Endodermal cell (in vitro differentiated cells): ENCODE data around the gene CLEC10A. TPM values are rescaled to one million over a fixed set of nuclear protein-coding genes. Genes with fewer than 3 reads are reported as not detected.

Source experiments
- DNase-seq: peaks from one replicate; pipeline ENCODE4 v3.0.0-alpha.2; 2017
- H3K27ac ChIP-seq: 2 replicates; pipeline ENCODE4 v1.5.1; 2013; ENCODE audit warnings: mild to moderate bottlenecking, low read depth, low read length, moderate library complexity
- H3K27me3 ChIP-seq: 2 replicates; pipeline ENCODE4 v1.6.1; 2013; ENCODE audit warnings: mild to moderate bottlenecking, low read length, moderate library complexity; ENCODE audit not compliant: insufficient read depth, control insufficient read depth, poor library complexity, severe bottlenecking
- H3K36me3 ChIP-seq: 2 replicates; pipeline ENCODE4 v1.7.0; 2013; ENCODE audit warnings: mild to moderate bottlenecking, low read length, moderate library complexity; ENCODE audit not compliant: control insufficient read depth, insufficient read depth
- H3K4me1 ChIP-seq: one replicate; pipeline ENCODE4 v1.7.0; 2013; ENCODE audit warnings: low read length; ENCODE audit not compliant: control insufficient read depth, insufficient read depth
- H3K4me3 ChIP-seq: 2 replicates; pipeline ENCODE4 v1.5.1; 2013; ENCODE audit warnings: mild to moderate bottlenecking, low read length, moderate library complexity
- H3K9ac ChIP-seq: 2 replicates; pipeline ENCODE4 v1.6.1; 2013; ENCODE audit warnings: mild to moderate bottlenecking, low read length, moderate library complexity; ENCODE audit not compliant: poor library complexity, severe bottlenecking; ENCODE audit errors: extremely low read depth
- H3K9me3 ChIP-seq: 2 replicates; pipeline ENCODE4 v1.6.1; 2013; ENCODE audit warnings: mild to moderate bottlenecking, low read length, moderate library complexity; ENCODE audit not compliant: control insufficient read depth
- H3K27ac Mint-ChIP-seq: 2 replicates; pipeline ENCODE4 v1.8.0; 2020; ENCODE audit warnings: mixed read lengths
- H3K27me3 Mint-ChIP-seq: 2 replicates; pipeline ENCODE4 v1.8.0; 2021; ENCODE audit warnings: mild to moderate bottlenecking, mixed read lengths; ENCODE audit not compliant: insufficient read depth
- H3K36me3 Mint-ChIP-seq: 2 replicates; pipeline ENCODE4 v1.8.0; 2020; ENCODE audit warnings: low read depth, mixed read lengths
- H3K4me1 Mint-ChIP-seq: 2 replicates; pipeline ENCODE4 v1.8.0; 2020; ENCODE audit warnings: mixed read lengths
- H3K4me3 Mint-ChIP-seq: 2 replicates; pipeline ENCODE4 v1.8.0; 2020; ENCODE audit warnings: mild to moderate bottlenecking, moderate library complexity, mixed read lengths
- H3K9me3 Mint-ChIP-seq: 2 replicates; pipeline ENCODE4 v1.8.0; 2020; ENCODE audit warnings: mild to moderate bottlenecking, mixed read lengths
- CTCF ChIP-seq: fragments of 200-600 bp; sonication (generic); conservative IDR thresholded peaks from 2 replicates; pipeline ENCODE4 v1.5.0; 2021; ENCODE audit warnings: antibody characterized with exemption, mild to moderate bottlenecking
- WGBS, 2 experiments: methylation state at CpG; one replicate each; pipeline versions ENCODE4 v1.1.5 to v1.1.7; 2013; ENCODE audit warnings: missing lambda C conversion rate in 2 of 2, mixed read lengths in 1 of 2; ENCODE audit not compliant: insufficient coverage in 1 of 2, insufficient read length in 1 of 2; 5-methylcytosine and 5-hydroxymethylcytosine counted together
- total RNA-seq, 2 donors: library from RNA; stranded (reverse); fragmentation: NEBNext Ultra II Directional in 1 of 2; extraction: Animal tissue kit (Norgen Biotek cat#: 25700) in 1 of 2; gene quantifications; 2 replicates in 1 of 2; 3 replicates in 1 of 2; pipeline ENCODE4 v1.2.1, GENCODE V29; 2021

The CLEC10A gene
- total RNA-seq, 2 donors from 2014 or later, result not detected

GRCh38 chr17:7029659-7030058 lies 50.4 kb downstream of the CLEC10A start:
- 91% methylated on average over 7 to 8 of the region's 8 CpGs for WGBS, 2 experiments
- no peak overlapping the region for H3K4me3 Mint-ChIP-seq
- no peaks in the 10 kb centered on the region for H3K9me3 Mint-ChIP-seq
- no peak overlapping the region for H3K27ac Mint-ChIP-seq
- TF ChIP-seq CTCF, result no peak
- no peak overlapping the region for H3K27ac ChIP-seq
- no peak overlapping the region for H3K9ac ChIP-seq
- no peaks in the 10 kb centered on the region for H3K27me3 ChIP-seq
- H3K4me3 ChIP-seq, result no peak overlapping the region
- H3K27me3 Mint-ChIP-seq, result peaks cover 6% of the 10 kb centered on the region
- H3K9me3 ChIP-seq, result no peaks in the 10 kb centered on the region
- no peaks in the 10 kb centered on the region for H3K4me1 ChIP-seq
- H3K4me1 Mint-ChIP-seq, result no peaks in the 10 kb centered on the region
- no peaks in the 10 kb centered on the region for H3K36me3 ChIP-seq
- DNase-seq, result peak; percentile 31
- no peaks in the 10 kb centered on the region for H3K36me3 Mint-ChIP-seq

GRCh38 chr17:7029096-7029495 lies 51.0 kb downstream of the CLEC10A start:
- Histone ChIP-seq H3K36me3 (no peaks in the 10 kb centered on the region), H3K4me1 (no peaks in the 10 kb centered on the region), H3K9ac (no peak overlapping the region), H3K9me3 (no peaks in the 10 kb centered on the region), H3K27ac (no peak overlapping the region), H3K4me3 (no peak overlapping the region), H3K27me3 (peaks cover 2% of the 10 kb centered on the region)
- no peaks in the 10 kb centered on the region for H3K4me1 Mint-ChIP-seq
- no peak for TF ChIP-seq CTCF
- H3K27ac Mint-ChIP-seq, result no peak overlapping the region
- no peak for DNase-seq
- no peak overlapping the region for H3K4me3 Mint-ChIP-seq
- H3K9me3 Mint-ChIP-seq, result no peaks in the 10 kb centered on the region
- no peaks in the 10 kb centered on the region for H3K36me3 Mint-ChIP-seq
- H3K27me3 Mint-ChIP-seq, result peaks cover 12% of the 10 kb centered on the region
- WGBS, 2 experiments, result 91 to 100% methylated on average over 3 of the region's 3 CpGs

- Histone ChIP-seq H3K9ac (no peak overlapping the region), H3K9me3 (no peaks in the 10 kb centered on the region), H3K4me3 (no peak overlapping the region), H3K4me1 (no peaks in the 10 kb centered on the region), H3K27ac (no peak overlapping the region), H3K27me3 (peaks cover 19% of the 10 kb centered on the region), H3K36me3 (no peaks in the 10 kb centered on the region)
- Mint-ChIP-seq H3K36me3 (no peaks in the 10 kb centered on the region), H3K9me3 (peaks cover 7% of the 10 kb centered on the region), H3K27me3 (peaks cover 28% of the 10 kb centered on the region), H3K4me1 (no peaks in the 10 kb centered on the region), H3K27ac (no peak overlapping the region), H3K4me3 (no peak overlapping the region)
- no peak for TF ChIP-seq CTCF
- peak; percentile 72 for DNase-seq
- WGBS, 2 experiments, result 89 to 100% methylated on average over 2 to 13 of the region's 13 CpGs
Observed at GRCh38 chr17:7027335-7027734, 52.7 kb downstream of the CLEC10A start.
